Measurements from ENCODE around the gene BRD3OS. TPM values are rescaled to one million over a fixed set of nuclear protein-coding genes. Genes with fewer than 3 reads are reported as not detected.

The BRD3OS gene
- total RNA-seq, 1 donor from 2014 or later = 16.4 TPM

DNA sequence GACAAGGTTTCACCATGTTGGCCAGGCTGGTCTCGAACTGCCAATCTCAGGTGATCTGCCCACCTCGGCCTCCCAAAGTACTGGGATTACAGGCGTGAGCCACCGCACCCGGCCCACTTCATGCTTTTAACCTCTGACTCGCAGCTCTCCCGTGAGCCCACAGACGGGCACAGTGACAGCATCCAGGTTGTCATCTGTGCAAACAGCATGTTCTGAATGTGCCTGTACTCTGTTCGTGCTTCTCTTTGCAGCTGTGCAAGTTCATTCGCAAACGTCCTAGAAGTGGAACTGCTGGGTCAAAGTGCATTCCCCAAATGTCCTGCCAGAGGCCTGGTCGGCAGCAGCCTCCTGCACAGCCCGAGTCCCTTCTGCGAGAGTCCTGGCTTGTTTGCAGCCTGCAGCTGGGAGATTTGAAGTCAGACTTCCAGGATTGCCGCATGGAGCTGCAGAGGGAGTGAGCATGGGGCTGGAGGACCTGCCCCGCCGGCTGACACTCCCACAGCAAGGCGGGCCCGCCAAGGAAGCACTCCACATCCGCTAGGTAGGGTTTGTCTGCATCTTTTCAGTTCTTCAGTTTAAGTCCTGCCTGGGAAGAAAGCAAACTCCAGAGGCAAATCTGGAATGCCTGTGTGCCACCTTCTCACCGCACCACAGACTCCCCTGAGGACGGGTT lies 3.4 kb downstream of the BRD3OS start:
- intact Hi-C loops (cut with DNase I) = loop anchor here (5.0 kb wide), 1 partner anchor 109 kb away; the partner anchor contains the start of gene WDR5
- ATAC-seq (no peak), DNase-seq (ENCODE audit: low spot score) (peak; percentile 53)

- DNase-seq (ENCODE audit: low spot score) (peak; percentile 55), ATAC-seq (no peak)
- intact Hi-C loops (cut with DNase I) = loop anchor here (5.0 kb wide), 1 partner anchor 108 kb away; the partner anchor contains the start of gene WDR5
Observed at GRCh38 chr9:134029248-134030226, 4.3 kb downstream of the BRD3OS start.

DNA sequence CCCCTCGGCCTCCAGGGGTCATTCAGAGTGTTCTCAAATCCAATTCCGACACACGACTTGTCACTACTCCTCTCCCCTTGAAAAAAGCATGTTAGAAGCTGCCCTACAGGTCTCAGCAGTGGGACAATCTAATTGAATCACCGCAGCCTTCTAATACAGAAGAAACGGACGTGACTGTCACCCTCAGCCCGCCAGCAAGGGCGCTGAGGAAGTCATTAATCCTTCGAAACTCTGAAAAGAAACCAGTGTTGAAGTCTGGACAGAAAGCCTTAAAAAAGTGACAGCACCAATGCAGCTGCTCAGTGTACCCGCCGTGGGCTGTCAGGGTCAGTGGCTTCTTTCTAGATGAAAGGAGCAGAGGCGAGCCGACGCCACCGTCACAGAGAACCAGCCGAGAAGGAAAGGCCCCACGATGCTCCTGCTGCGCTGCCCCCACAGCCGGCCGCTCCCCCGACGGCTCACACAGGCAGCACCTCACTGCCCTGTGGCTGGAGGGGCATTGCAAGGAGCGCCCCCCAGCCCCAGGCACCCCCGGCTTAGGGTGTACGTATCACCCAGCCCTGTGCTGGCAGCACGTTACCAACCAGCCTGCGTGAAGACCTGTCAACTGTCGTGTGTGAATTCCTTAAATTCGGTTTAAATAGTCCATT lies 5.7 kb downstream of the BRD3OS start:
- no peak for ATAC-seq
- DNase-seq (ENCODE audit: low spot score) = peak; percentile 45

GRCh38 chr9:134031783-134032182 lies 6.5 kb downstream of the BRD3OS start:
- peak; percentile 42 for DNase-seq (ENCODE audit: low spot score)
- intact Hi-C loops (cut with DNase I) = no loop called here
- ATAC-seq = no peak

More for the DNA sequence above, 5.7 kb downstream of the BRD3OS start:
- intact Hi-C loops (cut with DNase I) = no loop called here

GRCh38 chr9:134032456-134033222 lies 7.4 kb downstream of the BRD3OS start:
- peak; percentile 49 for DNase-seq (ENCODE audit: low spot score)
- intact Hi-C loops (cut with DNase I) = no loop called here
- no peak for ATAC-seq

DNA sequence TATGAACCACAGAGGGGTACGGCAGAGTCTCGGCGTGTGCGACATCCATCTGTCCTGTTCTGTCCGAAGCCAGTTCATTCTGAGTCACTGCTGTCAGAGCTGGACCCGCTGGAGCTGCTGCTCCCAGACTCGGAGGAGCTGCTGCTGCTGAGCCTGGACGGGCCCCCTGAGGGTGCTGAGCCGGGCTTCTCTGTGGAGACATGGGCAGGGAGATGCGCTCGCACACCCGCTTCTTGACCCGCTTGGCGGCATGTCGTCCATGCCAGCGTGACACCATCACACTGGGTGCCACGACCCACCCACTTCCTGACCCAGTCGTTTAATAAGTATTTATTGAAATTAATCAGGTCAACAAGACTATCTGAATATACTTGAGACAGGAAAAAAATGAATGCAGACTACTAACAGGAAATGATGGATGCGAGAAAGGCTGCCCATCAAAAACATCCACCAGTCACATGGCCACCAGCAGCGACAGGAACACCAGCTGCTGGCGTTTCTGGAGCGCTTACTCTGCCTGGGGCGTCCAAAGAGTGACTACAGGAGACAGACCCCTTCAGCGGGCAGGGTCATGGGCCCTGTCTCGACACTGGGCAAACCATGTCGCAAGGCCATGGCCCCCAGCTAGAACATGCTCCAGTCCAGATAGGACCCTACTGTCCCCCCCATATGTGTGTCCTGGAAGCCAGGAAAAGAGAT lies 8.4 kb downstream of the BRD3OS start:
- intact Hi-C loops (cut with DNase I) = no loop called here
- DNase-seq (ENCODE audit: low spot score) = peak; percentile 53
- no peak for ATAC-seq

GRCh38 chr9:134034215-134035040 lies 9.1 kb downstream of the BRD3OS start:
- DNase-seq (ENCODE audit: low spot score) (peak; percentile 19), ATAC-seq (no peak)

GRCh38 chr9:134035041-134036039 lies 10.1 kb downstream of the BRD3OS start:
- DNase-seq (ENCODE audit: low spot score) (peak; percentile 45), ATAC-seq (peak; percentile 7)
- intact Hi-C loops (cut with DNase I) = no loop called here

More at GRCh38 chr9:134034215-134035040, 9.1 kb downstream of the BRD3OS start:
- intact Hi-C loops (cut with DNase I) = no loop called here

- DNase-seq (ENCODE audit: low spot score) (peak; percentile 39), ATAC-seq (no peak)
- intact Hi-C loops (cut with DNase I) = no loop called here
Observed at GRCh38 chr9:134036130-134036529, 10.8 kb downstream of the BRD3OS start.

- DNase-seq (ENCODE audit: low spot score) (no peak), ATAC-seq (no peak)
- intact Hi-C loops (cut with DNase I) = no loop called here
Observed at GRCh38 chr9:134037641-134038040, 12.4 kb downstream of the BRD3OS start.

DNA sequence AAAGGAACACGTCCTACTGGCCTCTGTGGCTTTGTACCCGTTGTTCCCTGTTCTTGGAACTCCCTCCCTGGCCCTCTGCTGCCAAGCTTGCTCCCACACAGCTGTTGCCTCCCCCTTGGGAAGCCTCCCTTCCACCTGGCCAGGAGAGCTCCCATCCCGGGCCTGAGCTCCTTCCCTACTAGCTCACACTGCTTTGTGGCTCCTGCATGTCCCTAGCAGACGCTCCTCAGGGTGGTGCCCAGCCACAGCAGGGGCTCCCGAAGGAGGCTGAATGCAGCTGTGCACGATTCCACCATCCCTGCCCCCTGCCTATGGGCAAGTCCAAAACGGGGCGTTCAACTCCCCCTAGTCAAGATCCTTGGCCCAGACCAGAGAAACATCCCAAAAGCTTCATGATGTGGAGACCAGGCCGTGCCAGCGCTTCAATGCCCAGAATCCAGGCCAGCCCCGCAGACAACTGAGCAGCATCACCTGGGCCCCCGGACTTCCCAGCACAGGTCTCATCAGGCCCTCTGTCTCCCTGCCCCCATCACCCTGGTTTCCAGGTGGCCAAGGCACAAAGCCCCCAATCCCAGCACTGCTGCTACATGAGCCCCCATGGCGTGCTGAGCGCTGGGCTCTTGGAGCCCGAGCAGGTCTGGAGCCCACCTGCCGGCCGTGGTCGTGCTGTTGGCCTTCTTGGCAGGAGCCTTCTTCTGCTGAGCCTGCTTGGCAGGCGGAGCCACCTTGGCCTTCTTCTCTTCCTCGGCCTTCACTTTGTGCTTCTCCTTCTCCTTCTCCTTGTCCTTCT lies 14.3 kb downstream of the BRD3OS start:
- DNase-seq (ENCODE audit: low spot score) (no peak), ATAC-seq (no peak)
- intact Hi-C loops (cut with DNase I) = no loop called here

DNA sequence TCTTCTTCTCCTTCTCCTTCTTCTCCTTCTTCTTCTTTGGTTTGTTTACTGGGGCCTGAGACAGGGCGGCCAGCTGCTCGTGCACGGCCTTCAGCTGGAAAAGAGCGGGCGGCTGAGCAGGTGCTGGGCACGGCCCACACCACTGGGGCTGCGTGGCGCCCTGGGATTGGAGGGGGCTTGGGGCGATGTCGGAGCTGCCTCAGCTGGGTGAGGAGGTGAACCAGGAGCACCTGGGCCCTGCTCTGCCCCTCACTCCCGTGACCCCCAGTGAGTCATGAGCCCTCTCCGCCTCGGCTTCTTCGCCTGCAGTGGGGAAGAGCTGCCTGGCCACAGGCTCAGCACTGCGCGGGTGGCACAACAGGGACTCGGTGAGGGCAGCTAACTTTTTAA lies 14.9 kb downstream of the BRD3OS start:
- intact Hi-C loops (cut with DNase I) = no loop called here
- no peak for ATAC-seq
- DNase-seq (ENCODE audit: low spot score) = no peak

GRCh38 chr9:134040781-134041648 lies 15.7 kb downstream of the BRD3OS start:
- no peak for DNase-seq (ENCODE audit: low spot score)
- intact Hi-C loops (cut with DNase I) = no loop called here
- peak; percentile 37 for ATAC-seq

DNA sequence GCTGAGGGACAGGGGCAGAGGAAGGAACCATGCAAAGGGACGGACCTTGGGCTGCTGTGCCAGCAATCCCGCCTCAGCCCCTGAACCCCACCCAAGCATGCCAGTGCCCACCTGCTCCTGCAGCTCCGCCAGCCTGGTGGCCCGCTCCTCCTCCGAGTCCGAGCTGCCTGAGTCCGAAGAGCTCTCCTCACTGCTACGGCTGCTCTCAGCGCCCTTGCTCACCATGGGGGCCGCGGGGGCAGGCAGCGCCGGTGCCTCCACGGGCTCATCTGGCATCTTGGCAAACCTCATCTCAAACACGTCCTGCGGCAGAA lies 16.3 kb downstream of the BRD3OS start:
- DNase-seq (ENCODE audit: low spot score) (no peak), ATAC-seq (peak; percentile 5)
- intact Hi-C loops (cut with DNase I) = no loop called here

DNA sequence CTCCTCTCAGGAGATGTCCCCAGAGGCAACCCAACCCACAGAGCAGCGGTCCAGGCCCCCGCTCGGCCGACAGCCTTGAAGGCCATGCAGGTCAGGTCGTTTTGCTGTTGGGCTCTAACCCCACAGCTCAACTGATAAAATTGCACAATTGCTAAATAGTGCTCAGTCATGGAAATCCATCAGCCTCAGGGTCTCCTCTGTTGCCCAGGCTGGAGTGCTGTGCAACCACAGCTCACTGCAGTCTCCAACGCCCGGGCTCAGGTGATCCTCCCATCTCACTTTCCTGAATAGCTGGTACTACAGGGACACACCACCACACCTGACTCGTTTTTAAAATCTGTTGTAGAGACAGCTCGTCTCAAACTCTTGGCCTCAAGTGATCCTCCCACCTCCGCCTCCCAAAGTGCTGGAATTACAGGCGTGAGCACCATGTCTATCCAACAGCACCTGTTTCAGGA lies 18.3 kb downstream of the BRD3OS start:
- DNase-seq (ENCODE audit: low spot score) = no peak
- intact Hi-C loops (cut with DNase I) = no loop called here
- ATAC-seq = no peak

Data from sciatic nerve (tissue), 2 donors.